Mammary epithelial cell (primary cell): ENCODE data around the gene UCKL1.

Experiments
- EZH2 ChIP-seq: IDR thresholded peaks from 2 replicates; pipeline ENCODE4 v1.6.1; 2012; ENCODE audit warnings: low read length, inconsistent platforms, borderline replicate concordance
- TF ChIP-seq, protein P1 (sequence below), 2 donors: IDR thresholded peaks in 1 of 2; conservative IDR thresholded peaks in 1 of 2; 2 replicates each; pipeline ENCODE4 v1.5.1; 2011 to 2012; ENCODE audit warnings: inconsistent platforms in 2 of 2, low read length in 2 of 2, mild to moderate bottlenecking in 2 of 2, control low read depth in 1 of 2, low read depth in 1 of 2; ENCODE audit not compliant: insufficient read depth in 1 of 2; ENCODE audit errors: extremely low read depth in 1 of 2

DNA sequence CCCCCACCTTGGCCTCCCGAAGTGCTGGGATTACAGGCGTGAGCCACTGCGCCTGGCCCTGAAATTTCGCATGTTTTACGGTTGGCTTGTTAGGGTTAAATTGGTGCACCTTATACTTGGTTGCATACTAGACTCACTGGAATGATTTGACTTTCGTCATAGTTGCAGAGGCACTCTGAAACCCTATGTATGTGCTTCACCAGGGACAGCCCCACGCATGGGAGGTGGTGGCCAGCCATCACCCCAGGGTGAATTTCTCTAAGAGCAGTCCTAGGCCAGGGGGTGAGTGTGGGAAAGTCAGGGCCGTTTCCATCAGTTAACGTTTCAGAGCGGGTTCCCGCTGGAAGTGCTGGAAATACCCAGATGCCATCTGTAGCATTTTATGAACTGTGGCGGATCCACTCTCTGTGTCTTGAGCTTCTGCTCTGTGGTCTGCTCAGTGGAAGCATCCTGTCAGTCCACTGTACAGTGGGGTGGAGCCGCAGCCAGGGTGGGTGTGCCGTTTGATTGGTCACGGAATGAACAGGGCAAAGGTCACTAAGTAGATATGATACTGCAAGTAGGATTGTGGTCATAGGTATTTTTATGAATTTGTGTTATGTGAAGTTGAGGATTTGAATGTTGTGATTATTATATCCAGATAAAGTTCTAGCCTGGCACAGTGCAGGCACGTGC is 48.1 kb downstream of the UCKL1 start:
- TF ChIP-seq, protein P1, sequence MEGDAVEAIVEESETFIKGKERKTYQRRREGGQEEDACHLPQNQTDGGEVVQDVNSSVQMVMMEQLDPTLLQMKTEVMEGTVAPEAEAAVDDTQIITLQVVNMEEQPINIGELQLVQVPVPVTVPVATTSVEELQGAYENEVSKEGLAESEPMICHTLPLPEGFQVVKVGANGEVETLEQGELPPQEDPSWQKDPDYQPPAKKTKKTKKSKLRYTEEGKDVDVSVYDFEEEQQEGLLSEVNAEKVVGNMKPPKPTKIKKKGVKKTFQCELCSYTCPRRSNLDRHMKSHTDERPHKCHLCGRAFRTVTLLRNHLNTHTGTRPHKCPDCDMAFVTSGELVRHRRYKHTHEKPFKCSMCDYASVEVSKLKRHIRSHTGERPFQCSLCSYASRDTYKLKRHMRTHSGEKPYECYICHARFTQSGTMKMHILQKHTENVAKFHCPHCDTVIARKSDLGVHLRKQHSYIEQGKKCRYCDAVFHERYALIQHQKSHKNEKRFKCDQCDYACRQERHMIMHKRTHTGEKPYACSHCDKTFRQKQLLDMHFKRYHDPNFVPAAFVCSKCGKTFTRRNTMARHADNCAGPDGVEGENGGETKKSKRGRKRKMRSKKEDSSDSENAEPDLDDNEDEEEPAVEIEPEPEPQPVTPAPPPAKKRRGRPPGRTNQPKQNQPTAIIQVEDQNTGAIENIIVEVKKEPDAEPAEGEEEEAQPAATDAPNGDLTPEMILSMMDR (conservative IDR thresholded peaks at IDR 0.05 in 1 of 2, IDR thresholded peaks at IDR 0.05 in 1 of 2; ENCODE audit: extremely low read depth in 1 of 2, insufficient read depth in 1 of 2, low read depth in 1 of 2, low read length in 2 of 2): no peak
- no peak for TF ChIP-seq EZH2
